K562 (cell line): ENCODE data around the gene SND1. TPM values are rescaled to one million over a fixed set of nuclear protein-coding genes. Genes with fewer than 3 reads are reported as not detected.

Source experiments
- ATAC-seq: fragments of 200-7000 bp; cut with Tn5 transposase; 3 replicates; pipeline ENCODE4 v1.9.1; 2020; ENCODE audit warnings: moderate library complexity
- BruUV-seq: library from RNA; stranded (reverse); fragments of 400-500 nt; replicated peaks from 2 replicates; lab custom pipeline; 2021; lab: Mats Ljungman, UMichigan
- CTCF ChIA-PET: fragments of 300-600 bp; formaldehyde crosslinking; extraction: SDS; loops from one replicate; lab custom pipeline; 2021; ENCODE audit warnings: low intra/inter-chr PET ratio; lab: Yijun Ruan, JAX
- POLR2A ChIA-PET: fragments of 300-600, 350-650 bp; sonication (Branson Sonifier 250); formaldehyde crosslinking; extraction: SDS; loops from one replicate; lab custom pipeline; 2021; ENCODE audit warnings: antibody characterized with exemption, inconsistent platforms; lab: Yijun Ruan, JAX
- DNase-seq, 4 experiments: peaks; one replicate each; pipeline versions ENCODE4 v3.0.0 to v3.0.0-alpha.2; 2011 to 2018; ENCODE audit warnings: low spot score in 3 of 4, mixed read lengths in 3 of 4; ENCODE audit errors: extremely low read depth in 1 of 4
- FAIRE-seq: peaks from 2 replicates; lab custom pipeline; 2011; peaks lifted over from hg19 to GRCh38; lab: Jason Lieb, UNC
- H2AFZ ChIP-seq: 2 replicates; pipeline ENCODE4 v1.6.0; 2011; ENCODE audit warnings: low read depth, low read length, control low read depth, inconsistent platforms
- H3K27ac ChIP-seq: fragments of 200-600 bp; 3 replicates; pipeline ENCODE4 v1.8.0; 2011; ENCODE audit warnings: low read depth, mild to moderate bottlenecking, control low read depth, inconsistent platforms, low read length, moderate library complexity, mixed read lengths; ENCODE audit errors: extremely low read depth
- H3K27me3 ChIP-seq, 2 experiments: fragments of 300-600 bp in 1 of 2; 2 replicates in 1 of 2; 3 replicates in 1 of 2; pipeline versions ENCODE4 v1.6.0 to v1.8.0; 2011; ENCODE audit warnings: inconsistent platforms in 2 of 2, low read length in 2 of 2, mild to moderate bottlenecking in 1 of 2, mixed read lengths in 1 of 2, moderate library complexity in 1 of 2; ENCODE audit not compliant: control insufficient read depth in 2 of 2, insufficient read depth in 2 of 2
- H3K36me3 ChIP-seq: fragments of 300-600 bp; 3 replicates; pipeline ENCODE4 v1.8.0; 2011; ENCODE audit warnings: mild to moderate bottlenecking, low read length, inconsistent platforms; ENCODE audit not compliant: control insufficient read depth, insufficient read depth
- H3K4me1 ChIP-seq, 2 experiments: fragments of 200-600 bp in 1 of 2; replicated peaks in 1 of 2; 2 replicates in 1 of 2; 3 replicates in 1 of 2; pipeline versions ENCODE4 v1.5.1 to v1.8.0; 2011; ENCODE audit warnings: inconsistent platforms in 2 of 2, low read length in 2 of 2, mild to moderate bottlenecking in 1 of 2, mixed read lengths in 1 of 2, moderate library complexity in 1 of 2; ENCODE audit not compliant: control insufficient read depth in 2 of 2, insufficient read depth in 2 of 2
- H3K4me2 ChIP-seq: 2 replicates; pipeline ENCODE4 v1.6.1; 2011; ENCODE audit warnings: low read length, control low read depth, inconsistent platforms, mixed read lengths; ENCODE audit not compliant: insufficient read depth
- H3K4me3 ChIP-seq: fragments of 200-600 bp; sonication (generic), shearing (Covaris generic); 2 replicates; pipeline ENCODE4 v1.5.1; 2016; ENCODE audit warnings: control low read depth, inconsistent platforms
- H3K79me2 ChIP-seq: fragments of 200-600 bp; 3 replicates; pipeline ENCODE4 v1.8.0; 2011; ENCODE audit warnings: low read length, inconsistent platforms; ENCODE audit not compliant: control insufficient read depth, insufficient read depth
- H3K9ac ChIP-seq, 2 experiments: 2 replicates each; pipeline versions ENCODE4 v1.6.0 to v1.6.1; 2011; ENCODE audit warnings: low read depth in 2 of 2, low read length in 2 of 2, control low read depth in 1 of 2, inconsistent platforms in 1 of 2, mild to moderate bottlenecking in 1 of 2, mixed read lengths in 1 of 2; ENCODE audit not compliant: insufficient read depth in 1 of 2
- H3K9me1 ChIP-seq: one replicate; pipeline ENCODE4 v1.6.0; 2011; ENCODE audit warnings: inconsistent platforms, mild to moderate bottlenecking, low read length, moderate library complexity; ENCODE audit not compliant: control insufficient read depth, insufficient read depth
- H3K9me3 ChIP-seq: replicated peaks from 2 replicates; pipeline ENCODE4 v1.5.1; 2011; ENCODE audit warnings: low read depth, low read length, inconsistent platforms; ENCODE audit not compliant: control insufficient read depth, insufficient read depth
- H4K20me1 ChIP-seq: replicated peaks from 2 replicates; pipeline ENCODE4 v1.6.1; 2011; ENCODE audit warnings: low read length, inconsistent platforms, mixed read lengths; ENCODE audit not compliant: control insufficient read depth, insufficient read depth
- CHD1 ChIP-seq: fragments of 200-600 bp; sonication (generic); IDR thresholded peaks from one replicate; pipeline ENCODE4 v1.6.1; 2012; ENCODE audit warnings: mild to moderate bottlenecking, moderate library complexity, low read length, inconsistent platforms
- CREB3 ChIP-seq: fragments of 450-650 bp; conservative IDR thresholded peaks from 2 replicates; pipeline ENCODE4 v1.6.1; 2016; ENCODE audit warnings: missing genetic modification characterization, low read depth, mild to moderate bottlenecking, missing compliant biosample characterization, moderate library complexity
- CTBP1 ChIP-seq: fragments of 450-650 bp; IDR thresholded peaks from 2 replicates; pipeline ENCODE4 v1.6.1; 2016; ENCODE audit warnings: borderline replicate concordance
- FOSL1 ChIP-seq: fragments of 200-800 bp; sonication (Bioruptor generic); conservative IDR thresholded peaks from 2 replicates; pipeline ENCODE4 v1.6.1; 2016; ENCODE audit warnings: missing genetic modification characterization, missing compliant biosample characterization
- GABPB1 ChIP-seq: sonication (generic); formaldehyde crosslinking; IDR thresholded peaks from 2 replicates; pipeline ENCODE4 v1.8.0; 2022; ENCODE audit warnings: mild to moderate bottlenecking, missing genetic modification reagents
- HBP1 ChIP-seq: fragments of 450-650 bp; formaldehyde crosslinking; IDR thresholded peaks from 2 replicates; pipeline ENCODE4 v1.4.0; 2022; ENCODE audit warnings: missing genetic modification characterization
- KLF16 ChIP-seq: IDR thresholded peaks from 2 replicates; pipeline ENCODE4 v1.6.1; 2016; ENCODE audit warnings: antibody characterized with exemption
- MYC ChIP-seq, 2 experiments: fragments of 250-450 bp in 1 of 2; sonication (Bioruptor Pico) in 1 of 2; IDR thresholded peaks; 2 replicates each; pipeline versions ENCODE4 v1.5.1 to v1.6.1; 2012 to 2021; ENCODE audit warnings: low read depth in 2 of 2, borderline replicate concordance in 1 of 2, improper control_type of control experiment in 1 of 2, low read length in 1 of 2, mild to moderate bottlenecking in 1 of 2, moderate library complexity in 1 of 2
- RBM39 ChIP-seq: fragments of 200-400 bp; formaldehyde crosslinking; optimal IDR thresholded peaks from 2 replicates; pipeline ENCODE3; 2018; ENCODE audit warnings: low read depth, low read length
- ZNF583 ChIP-seq: fragments of 250-450 bp; sonication (Bioruptor Pico); IDR thresholded peaks from 2 replicates; pipeline ENCODE4 v1.4.0; 2020
- ZNF655 ChIP-seq: fragments of 250-450 bp; sonication (Bioruptor Pico); IDR thresholded peaks from 2 replicates; pipeline ENCODE4 v1.5.0; 2021
- WGBS: fragments of 100-300 bp; shearing (Covaris generic); methylation state at CpG from one replicate; pipeline ENCODE4 v1.1.6; 2016; ENCODE audit warnings: low coverage, mixed read lengths; ENCODE audit not compliant: insufficient coverage; ENCODE audit errors: missing lambda C conversion rate; 5-methylcytosine and 5-hydroxymethylcytosine counted together
- in situ Hi-C: fragments of 300-500 bp; cut with MboI; formaldehyde crosslinking; loops from 4 replicates; pipeline ENCODE4 v1.15.0; 2018; ENCODE audit warnings: inconsistent platforms, mixed read lengths
- intact Hi-C: fragments of 100-400 bp; cut with micrococcal nuclease; formaldehyde crosslinking; loops from 2 replicates; pipeline ENCODE4 v1.14.2; 2022
- polyA plus RNA-seq, 8 experiments: library from polyadenylated mRNA; depleted of rRNA in 4 of 8; stranded (reverse) in 5 of 8; unstranded in 3 of 8; fragments of >200 nt; fragmentation: Nextera tagmentation in 2 of 8; fragmentation: Illumina TruSeq in 1 of 8; extraction: Ambion mirVana in 2 of 8; extraction: Trizol in 1 of 8; gene quantifications; 2 replicates each; pipeline versions ENCODE4 v1.2.1 to v1.2.3, GENCODE V29; 2011 to 2014; ENCODE audit warnings: inconsistent platforms in 1 of 8, missing spikeins in 1 of 8
- total RNA-seq, 7 experiments: library from RNA; depleted of rRNA in 6 of 7; stranded (reverse); fragments of >200 nt in 6 of 7; fragmentation: Illumina TruSeq in 2 of 7; extraction: Trizol in 2 of 7; gene quantifications; 2 replicates each; pipeline versions ENCODE4 v1.2.1 to v1.2.3, GENCODE V29; 2011 to 2021; ENCODE audit warnings: low replicate concordance in 1 of 7

Gene SND1
- total and polyA plus RNA-seq, 9 of the 15 experiments (the other 6 are each of a cell fraction or from before 2014, with no cell fraction given), result 46.5 to 307 (median 191) TPM

DNA sequence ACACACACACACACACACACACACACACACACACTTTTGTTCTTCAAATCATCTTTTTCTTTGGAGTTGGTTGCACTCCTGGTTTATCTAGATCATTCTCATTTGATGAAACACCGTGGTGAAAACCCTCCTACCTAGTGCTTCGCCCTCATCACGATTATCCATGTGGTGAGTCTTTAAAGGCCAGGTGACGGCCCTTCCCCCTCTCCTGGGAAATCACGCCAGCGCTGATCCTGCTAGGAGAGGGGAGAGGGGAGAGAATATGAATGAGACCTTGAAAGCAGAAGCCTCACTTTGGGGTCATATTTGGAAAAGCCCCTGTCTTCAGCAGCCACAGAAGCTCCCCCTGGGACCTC is 483.1 kb downstream of the SND1 start:
- no peak overlapping the region for H3K27ac ChIP-seq
- peak overlapping the region; percentile 61 to 92; a peak in 3 of 4 replicates for H3K9ac ChIP-seq
- ChIA-PET CTCF (interaction anchor here (0.7 to 5.3 kb wide), 2 partner anchors 74 to 252 kb away, joined by 4 to 53 read pairs; no protein-coding TSS in a partner anchor), POLR2A (interaction anchor here (0.6 to 1.4 kb wide), 3 partner anchors 47 to 542 kb away, joined by 3 to 7 read pairs (median 3); no protein-coding TSS in a partner anchor)
- no peaks in the 10 kb centered on the region for H4K20me1 ChIP-seq
- ATAC-seq (peak; percentile 3; the same call in 1 of the 3 replicates), FAIRE-seq (no peak)
- H2AFZ ChIP-seq, result peak overlapping the region; percentile 99
- H3K4me2 ChIP-seq, result peak overlapping the region; percentile 85
- WGBS, result 20% methylated on average over 6 of the region's 6 CpGs
- H3K9me1 ChIP-seq, result no peaks in the 10 kb centered on the region
- H3K9me3 ChIP-seq, result no peaks in the 10 kb centered on the region
- peak overlapping the region; percentile 53 for H3K4me3 ChIP-seq
- no TSS peak for BruUV-seq
- H3K36me3 ChIP-seq, result no peaks in the 10 kb centered on the region
- in situ Hi-C loops, result no loop called here
- H3K4me1 ChIP-seq, result peaks cover 16% of the 10 kb centered on the region in 2 experiments
- TF ChIP-seq CREB3, result no peak
- TF ChIP-seq ZNF655 (CRISPR knock-in tag), result no peak
- TF ChIP-seq CTBP1, result no peak
- TF ChIP-seq RBM39, result peak; percentile 61
- TF ChIP-seq GABPB1 (CRISPR knock-in tag), result no peak
- no peak for TF ChIP-seq ZNF583 (CRISPR knock-in tag)
- TF ChIP-seq KLF16, result no peak
- TF ChIP-seq CHD1, result no peak
- TF ChIP-seq FOSL1, result 0 out of 2 replicates have a peak, but pooled peaks have one; percentile 8
- TF ChIP-seq MYC (IDR thresholded peaks at IDR 0.05; ENCODE audit: low read depth, low read length), result no peak
- TF ChIP-seq MYC (CRISPR knock-in tag; IDR thresholded peaks at IDR 0.05; ENCODE audit: borderline replicate concordance, low read depth), result no peak
- no peak for TF ChIP-seq HBP1 (CRISPR knock-in tag)
- TF ChIP-seq, all 486 proteins: peak for 2
- Histone ChIP-seq H3K79me2 (no peaks in the 10 kb centered on the region), H3K27me3 (peaks cover 30 to 43% of the 10 kb centered on the region in 2 experiments)
- intact Hi-C loops, result loop anchor here (1.0 to 2.0 kb wide), 2 partner anchors 73 to 426 kb away; no protein-coding TSS in a partner anchor
- peak in 3 of 4 experiments; percentile 18 to 44 (median 32) for DNase-seq
